Brain microvascular endothelial cell (primary cell): ENCODE data around the gene GNAL.
"Not testable (repeated sequence)": the region's sequence is repeated elsewhere in the genome, so short reads cannot be mapped to it uniquely, and the experiment has no call there.

Source experiments
- DNase-seq: peaks from one replicate; pipeline ENCODE4 v3.0.0-alpha.2; 2020
- H3K27ac ChIP-seq: fragments of 250-450 bp; sonication (Bioruptor Pico); 2 replicates; pipeline ENCODE4 v1.5.1; 2020; ENCODE audit warnings: mild to moderate bottlenecking, moderate library complexity
- H3K27me3 ChIP-seq: fragments of 250-450 bp; sonication (Bioruptor Pico); replicated peaks from 2 replicates; pipeline ENCODE4 v1.5.1; 2020; ENCODE audit warnings: mild to moderate bottlenecking
- H3K36me3 ChIP-seq: fragments of 250-450 bp; sonication (Bioruptor Pico); replicated peaks from 2 replicates; pipeline ENCODE4 v1.5.1; 2020; ENCODE audit warnings: mild to moderate bottlenecking
- H3K4me3 ChIP-seq: 2 replicates; pipeline ENCODE4 v1.5.1; 2011; ENCODE audit warnings: low read depth, mild to moderate bottlenecking, control low read depth, low read length, moderate library complexity
- CTCF ChIP-seq: IDR thresholded peaks from 2 replicates; pipeline ENCODE4 v1.5.1; 2011; ENCODE audit warnings: low read depth, mild to moderate bottlenecking, moderate library complexity, low read length, control low read depth, inconsistent platforms; ENCODE audit errors: missing control alignments
- in situ Hi-C: cut with HindIII; loops from 2 replicates; pipeline ENCODE4 v1.10.0; 2017; ENCODE audit warnings: low sequenced_read_pairs, low pct_ligation_motif_present

GNAL gene

GRCh38 chr18:11909591-11910026 is 220.5 kb downstream of the GNAL start:
- in situ Hi-C loops = no loop called here
- H3K36me3 ChIP-seq = no peaks in the 10 kb centered on the region
- no peak for TF ChIP-seq CTCF
- H3K27ac ChIP-seq = no peak overlapping the region
- DNase-seq = no peak
- no peaks in the 10 kb centered on the region for H3K27me3 ChIP-seq
- H3K4me3 ChIP-seq = no peak overlapping the region

- in situ Hi-C loops, DNase-seq, H3K36me3 ChIP-seq, H3K27ac ChIP-seq, H3K4me3 ChIP-seq, H3K27me3 ChIP-seq: not testable (repeated sequence)
These were observed 227.8 kb downstream of the GNAL start for GRCh38 chr18:11916880-11917279.

GRCh38 chr18:11919522-11919921 is 230.5 kb downstream of the GNAL start:
- not testable (repeated sequence) for H3K36me3 ChIP-seq

GRCh38 chr18:11923450-11923849 is 234.4 kb downstream of the GNAL start:
- Histone ChIP-seq H3K27me3 (no peaks in the 10 kb centered on the region), H3K27ac (no peak overlapping the region), H3K36me3 (no peaks in the 10 kb centered on the region), H3K4me3 (no peak overlapping the region)
- in situ Hi-C loops = no loop called here
- no peak for DNase-seq
- no peak for TF ChIP-seq CTCF

More at GRCh38 chr18:11919522-11919921, 230.5 kb downstream of the GNAL start:
- in situ Hi-C loops, H3K27ac ChIP-seq, DNase-seq, H3K4me3 ChIP-seq, H3K27me3 ChIP-seq: not testable (repeated sequence)

GRCh38 chr18:11925800-11926481 is 236.9 kb downstream of the GNAL start:
- in situ Hi-C loops = no loop called here
- H3K4me3 ChIP-seq = no peak overlapping the region
- H3K36me3 ChIP-seq = no peaks in the 10 kb centered on the region
- DNase-seq = peak; percentile 14
- TF ChIP-seq CTCF = no peak
- H3K27ac ChIP-seq = no peak overlapping the region
- no peaks in the 10 kb centered on the region for H3K27me3 ChIP-seq

- H3K36me3 ChIP-seq = no peaks in the 10 kb centered on the region
- no peaks in the 10 kb centered on the region for H3K27me3 ChIP-seq
- in situ Hi-C loops = no loop called here
- DNase-seq = no peak
- no peak overlapping the region for H3K27ac ChIP-seq
- H3K4me3 ChIP-seq = no peak overlapping the region
- no peak for TF ChIP-seq CTCF
These were observed 238.4 kb downstream of the GNAL start for GRCh38 chr18:11927497-11927896.

GRCh38 chr18:11932393-11932792 is 243.3 kb downstream of the GNAL start:
- in situ Hi-C loops = no loop called here
- Histone ChIP-seq H3K27me3 (no peaks in the 10 kb centered on the region), H3K27ac (no peak overlapping the region)

More at GRCh38 chr18:11932393-11932792, 243.3 kb downstream of the GNAL start:
- no peak for DNase-seq
- Histone ChIP-seq H3K36me3 (no peaks in the 10 kb centered on the region), H3K4me3 (no peak overlapping the region)
- no peak for TF ChIP-seq CTCF
